Measurements from ENCODE around the gene GPX2.
A peak's percentile ranks its signal among the peaks of the same experiment; 100 is the strongest.
"Not testable (repeated sequence)": the region's sequence is repeated elsewhere in the genome, so short reads cannot be mapped to it uniquely, and the experiment has no call there.

GPX2 gene

DNA sequence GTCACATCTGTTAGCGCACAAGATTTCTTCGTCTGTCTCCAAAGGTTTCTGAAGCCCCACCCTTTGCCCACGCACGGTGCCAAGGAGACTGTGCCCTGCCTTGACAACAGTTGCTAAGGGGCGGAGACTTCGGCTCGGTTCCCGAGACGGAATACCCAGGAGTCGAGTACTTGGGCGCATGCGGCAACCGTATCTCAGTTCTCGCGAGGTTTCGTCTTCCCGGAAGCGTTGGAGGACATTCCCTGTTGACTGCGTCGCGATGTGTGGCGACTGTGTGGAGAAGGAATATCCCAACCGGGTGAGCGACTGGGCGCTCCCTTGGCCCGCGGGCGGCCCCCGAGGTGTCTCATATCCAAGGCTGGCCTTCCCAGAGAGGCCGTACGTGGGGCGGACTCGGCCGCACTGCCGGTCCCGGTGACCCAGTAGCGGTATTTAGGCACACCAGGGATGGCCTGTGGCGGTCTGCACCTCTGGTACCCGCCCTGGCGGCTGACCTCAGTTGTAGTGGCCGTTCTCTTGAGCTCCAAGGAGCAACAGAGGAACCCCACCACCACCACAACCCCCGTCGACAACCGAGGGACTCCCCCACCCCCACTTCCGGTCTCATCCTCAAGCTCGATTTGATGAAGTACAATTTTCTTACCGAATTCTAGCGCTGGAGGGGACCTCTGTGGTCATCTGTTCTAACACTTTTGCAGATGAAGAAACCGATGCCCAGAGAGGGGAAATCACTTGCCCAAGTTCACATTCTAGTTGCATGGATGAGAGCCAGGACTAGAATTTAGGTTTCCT, 28.1 kb downstream of the GPX2 start, which contains the start of gene CHURC1:
CHURC1 (plus strand) TSS at position 219 of the 792 bp plus-strand sequence; CDS start at position 260, 41 bp downstream.
- DNase-seq (ENCODE audit: low read depth in 2 of 2), result peak; percentile 90 to 98

- not testable (repeated sequence) for DNase-seq (ENCODE audit: low read depth in 2 of 2)
Measured at GRCh38 chr14:64913477-64913876, 29.1 kb downstream of the GPX2 start.

GRCh38 chr14:64912261-64912660, 30.3 kb downstream of the GPX2 start:
- DNase-seq (ENCODE audit: low read depth in 2 of 2), result no peak

- no peak for DNase-seq (ENCODE audit: low read depth in 2 of 2)
Measured at GRCh38 chr14:64910847-64911495, 31.6 kb downstream of the GPX2 start.

- no peak for DNase-seq (ENCODE audit: low read depth in 2 of 2)
Measured at GRCh38 chr14:64906022-64906421, 36.5 kb downstream of the GPX2 start.

- DNase-seq (ENCODE audit: low read depth in 2 of 2), result no peak
Measured at GRCh38 chr14:64899958-64900357, 42.6 kb downstream of the GPX2 start.

DNA sequence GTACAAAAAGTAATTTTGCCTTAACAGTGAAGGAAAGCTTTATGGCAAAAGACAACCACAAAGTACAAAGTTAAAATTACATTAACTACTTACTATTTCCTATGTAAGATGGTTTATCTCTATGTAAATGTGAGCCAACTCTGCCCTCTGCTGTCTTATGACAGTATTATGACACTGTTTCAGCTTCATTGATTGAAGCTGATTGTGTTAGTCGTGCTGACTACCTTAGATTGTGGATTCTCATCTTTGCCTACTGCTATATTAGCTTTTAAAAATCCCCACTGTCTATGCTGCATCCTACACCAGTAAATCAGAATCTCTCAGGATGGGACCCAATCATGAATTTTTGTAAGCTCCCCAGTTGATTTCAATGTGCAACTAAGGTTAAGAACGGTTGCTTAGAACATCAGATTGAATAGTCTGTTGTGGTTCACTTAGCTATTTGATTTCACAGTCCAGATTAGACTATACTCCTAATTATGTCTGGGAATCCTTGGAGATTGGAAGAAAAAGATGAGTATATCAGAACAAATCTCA, 50.6 kb downstream of the GPX2 start:
- DNase-seq (ENCODE audit: low read depth in 2 of 2), result no peak

DNA sequence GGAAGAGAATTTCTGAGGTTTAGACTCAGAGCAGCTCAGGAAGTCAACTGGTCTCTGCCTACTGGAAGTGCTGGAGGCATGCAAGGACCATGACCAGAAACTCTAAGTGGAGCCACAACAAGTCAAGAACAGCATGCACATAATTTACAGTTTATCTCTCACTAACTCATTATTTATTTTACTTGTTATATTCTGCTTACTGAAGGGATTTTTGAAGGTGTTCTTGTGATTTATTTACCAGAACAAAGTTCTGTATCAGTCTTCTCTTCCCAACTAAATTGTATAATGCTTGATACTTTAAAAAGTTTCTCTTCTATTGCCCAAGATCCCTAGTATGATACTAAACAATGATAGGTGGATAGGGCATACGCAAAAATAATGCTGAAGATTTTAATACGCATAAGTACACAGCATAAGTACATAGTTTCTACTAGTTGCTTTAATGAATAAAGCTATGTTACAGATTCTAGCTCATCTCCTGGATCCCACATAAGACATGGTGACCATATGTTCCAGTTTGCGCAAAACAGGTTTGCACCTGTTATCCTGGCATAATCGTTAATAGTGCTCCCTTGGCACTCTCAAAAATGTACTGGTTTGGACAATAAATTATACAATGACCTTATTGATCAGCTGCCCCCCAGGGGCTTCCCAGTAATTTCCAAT, 51.2 kb downstream of the GPX2 start:
- no peak for DNase-seq (ENCODE audit: low read depth in 2 of 2)

DNA sequence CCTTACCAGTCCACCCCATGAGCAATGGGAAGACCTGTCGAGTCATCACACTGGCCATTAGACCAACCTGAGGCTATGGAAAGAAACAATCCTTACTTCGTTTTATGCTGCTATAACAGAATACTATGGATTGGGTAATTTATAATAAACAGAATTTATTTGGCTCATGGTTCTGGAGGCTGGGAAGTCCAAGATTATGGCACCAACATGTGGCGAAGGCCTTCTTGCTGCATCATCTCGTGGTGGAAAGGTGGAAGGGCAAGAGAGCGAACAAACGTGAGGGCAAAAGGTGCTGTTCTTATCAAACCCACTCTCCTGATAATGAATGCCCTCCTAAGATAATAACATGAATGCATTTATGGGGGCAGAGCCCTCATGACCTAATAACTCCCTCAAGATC, 53.2 kb downstream of the GPX2 start:
- no peak for DNase-seq (ENCODE audit: low read depth in 2 of 2)

Data from stimulated activated CD8-positive, alpha-beta memory T cell treated with anti-CD3 and anti-CD28 coated beads, Interleukin-15, amount 100 ng/mL, for 4 hours (primary cell).